Breast epithelium (tissue), 3 donors: ENCODE results near the gene SPATA6L.

Experiments
- CTCF ChIP-seq, 3 donors: fragments of 450-650 bp; IDR thresholded peaks; one replicate each; pipeline ENCODE4 v1.5.1; 2016 to 2017; ENCODE audit warnings: antibody characterized with exemption in 3 of 3, mild to moderate bottlenecking in 3 of 3, moderate library complexity in 3 of 3
- POLR2A ChIP-seq: fragments of 450-650 bp; IDR thresholded peaks from one replicate; pipeline ENCODE4 v1.6.1; 2016; ENCODE audit warnings: antibody characterized with exemption, mild to moderate bottlenecking, moderate library complexity
- POLR2AphosphoS5 ChIP-seq, 3 donors: sonication (generic); formaldehyde crosslinking; IDR thresholded peaks; one replicate each; pipeline ENCODE4 v1.6.1; 2017; ENCODE audit warnings: antibody characterized with exemption in 3 of 3

- TF ChIP-seq CTCF (IDR thresholded peaks at IDR 0.05) (no peak), POLR2A (no peak), POLR2AphosphoS5 (IDR thresholded peaks at IDR 0.05) (no peak)
Measured at GRCh38 chr9:4566806-4567205, 99.5 kb downstream of the SPATA6L start.
